Measurements from ENCODE around the gene RAG2. TPM values are rescaled to one million over a fixed set of nuclear protein-coding genes. Genes with fewer than 3 reads are reported as not detected.

The RAG2 gene
- total RNA-seq, 1 experiment from 2014 or later: not detected

GRCh38 chr11:36574486-36574885 is 23.6 kb downstream of the RAG2 start:
- no peaks in the 10 kb centered on the region for H3K36me3 Mint-ChIP-seq (ENCODE audit: insufficient read depth in 1 of 3, low read depth in 3 of 3)
- Histone ChIP-seq H3K4me1 (ENCODE audit: insufficient read depth, low read length) (no peaks in the 10 kb centered on the region), H3K4ac (ENCODE audit: low read depth, low read length) (no peak overlapping the region), H2BK15ac (ENCODE audit: low read depth, low read length) (no peak overlapping the region), H3K27me3 (ENCODE audit: insufficient read depth, low read length) (no peaks in the 10 kb centered on the region), H3K27ac (ENCODE audit: insufficient read length, low read depth, low read length) (no peak overlapping the region), H3K23me2 (ENCODE audit: insufficient read length, low read depth, low read length, poor library complexity, severe bottlenecking) (no peaks in the 10 kb centered on the region), H3K79me2 (ENCODE audit: insufficient read depth, low read length) (no peaks in the 10 kb centered on the region), H2BK12ac (ENCODE audit: insufficient read length, low read depth, low read length) (no peak overlapping the region), H2BK120ac (ENCODE audit: low read depth, low read length, poor library complexity, severe bottlenecking) (no peak overlapping the region), H2BK5ac (ENCODE audit: insufficient read length, low read length) (no peak overlapping the region), H4K8ac (replicated peaks; ENCODE audit: insufficient read length, low read depth, low read length) (no peak overlapping the region), H3K18ac (ENCODE audit: insufficient read length, low read depth, low read length) (no peak overlapping the region), H2AFZ (ENCODE audit: low read length) (no peak overlapping the region), H3T11ph (ENCODE audit: low read length) (no peak overlapping the region), H3K9ac (ENCODE audit: extremely low read depth, insufficient read length, low read length) (no peak overlapping the region), H3K9me3 (ENCODE audit: control insufficient read depth, low read depth, low read length) (no peaks in the 10 kb centered on the region), H3K23ac (ENCODE audit: insufficient read length, low read depth, low read length) (no peak overlapping the region), H4K5ac (ENCODE audit: insufficient read length, low read depth, low read length) (no peak overlapping the region), H4K20me1 (ENCODE audit: control insufficient read depth, insufficient read depth, insufficient read length) (no peaks in the 10 kb centered on the region), H2BK20ac (ENCODE audit: low read depth, low read length, poor library complexity, severe bottlenecking) (no peak overlapping the region), H3K14ac (ENCODE audit: insufficient read depth, low read length) (no peak overlapping the region), H2AK5ac (ENCODE audit: insufficient read length, low read length) (no peak overlapping the region), H4K91ac (ENCODE audit: insufficient read length, low read depth, low read length) (no peak overlapping the region), H3K56ac (ENCODE audit: insufficient read length, low read depth, low read length) (no peak overlapping the region), H3K4me2 (ENCODE audit: insufficient read depth, insufficient read length, low read length) (no peak overlapping the region), H3K79me1 (ENCODE audit: insufficient read depth, low read depth, low read length, poor library complexity, severe bottlenecking) (no peaks in the 10 kb centered on the region)
- no peak overlapping the region for H3K4me3 Mint-ChIP-seq
- H3K9me3 Mint-ChIP-seq: peaks cover 4 to 7% of the 10 kb centered on the region in 2 experiments; a peak in 4 of 5 replicates
- no peak for DNase-seq
- H3K27me3 Mint-ChIP-seq (ENCODE audit: low read depth): peaks cover 25% of the 10 kb centered on the region
- no CpG with 5 or more reads among the region's 8 CpGs for WGBS (ENCODE audit: extremely low coverage, insufficient read length, low lambda C conversion rate)
- no peak overlapping the region for H3K27ac Mint-ChIP-seq
- TF ChIP-seq, protein P1, sequence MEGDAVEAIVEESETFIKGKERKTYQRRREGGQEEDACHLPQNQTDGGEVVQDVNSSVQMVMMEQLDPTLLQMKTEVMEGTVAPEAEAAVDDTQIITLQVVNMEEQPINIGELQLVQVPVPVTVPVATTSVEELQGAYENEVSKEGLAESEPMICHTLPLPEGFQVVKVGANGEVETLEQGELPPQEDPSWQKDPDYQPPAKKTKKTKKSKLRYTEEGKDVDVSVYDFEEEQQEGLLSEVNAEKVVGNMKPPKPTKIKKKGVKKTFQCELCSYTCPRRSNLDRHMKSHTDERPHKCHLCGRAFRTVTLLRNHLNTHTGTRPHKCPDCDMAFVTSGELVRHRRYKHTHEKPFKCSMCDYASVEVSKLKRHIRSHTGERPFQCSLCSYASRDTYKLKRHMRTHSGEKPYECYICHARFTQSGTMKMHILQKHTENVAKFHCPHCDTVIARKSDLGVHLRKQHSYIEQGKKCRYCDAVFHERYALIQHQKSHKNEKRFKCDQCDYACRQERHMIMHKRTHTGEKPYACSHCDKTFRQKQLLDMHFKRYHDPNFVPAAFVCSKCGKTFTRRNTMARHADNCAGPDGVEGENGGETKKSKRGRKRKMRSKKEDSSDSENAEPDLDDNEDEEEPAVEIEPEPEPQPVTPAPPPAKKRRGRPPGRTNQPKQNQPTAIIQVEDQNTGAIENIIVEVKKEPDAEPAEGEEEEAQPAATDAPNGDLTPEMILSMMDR (conservative IDR thresholded peaks at IDR 0.05): no peak
- no peaks in the 10 kb centered on the region for H3K4me1 Mint-ChIP-seq

Measured in H9 (cell line).